ENCODE measurements around the gene PLXNB3. TPM values are rescaled to one million over a fixed set of nuclear protein-coding genes. Genes with fewer than 3 reads are reported as not detected.
A peak's percentile ranks its signal among the peaks of the same experiment; 100 is the strongest.

The PLXNB3 gene
- total RNA-seq, 2 donors from 2014 or later: 40.8 to 52.2 TPM

GRCh38 chrX:153780678-153781427 lies 16.8 kb downstream of the PLXNB3 start, which contains the start of gene SRPK3:
SRPK3 (plus strand) TSS chrX:153781041; CDS start chrX:153781087, 46 bp downstream.
- DNase-seq (ENCODE audit: low spot score): no peak
- Histone ChIP-seq H3K36me3 (peaks cover 5% of the 10 kb centered on the region), H3K9me3 (no peaks in the 10 kb centered on the region), H3K27ac (peak within 1 kb of the TSS; percentile 73 to 79), H3K27me3 (replicated peaks; ENCODE audit: insufficient read depth) (no peaks in the 10 kb centered on the region), H3K4me1 (ENCODE audit: control insufficient read depth in 1 of 2, low read depth in 2 of 2) (peaks cover 0 to 26% of the 10 kb centered on the region in 2 donors), H3K4me3 (peak within 1 kb of the TSS; percentile 62)
- no peak for TF ChIP-seq CTCF (IDR thresholded peaks at IDR 0.05)
- ATAC-seq (ENCODE audit: insufficient number of reproducible peaks, low FRiP score, low read depth): no peak

GRCh38 chrX:153781428-153782047 lies 17.5 kb downstream of the PLXNB3 start:
- DNase-seq (ENCODE audit: low spot score): no peak
- no peaks in the 10 kb centered on the region for H3K9me3 ChIP-seq
- H3K36me3 ChIP-seq: peaks cover 5% of the 10 kb centered on the region
- H3K27me3 ChIP-seq (replicated peaks; ENCODE audit: insufficient read depth): no peaks in the 10 kb centered on the region
- no peak for TF ChIP-seq CTCF (IDR thresholded peaks at IDR 0.05)
- peak overlapping the region; percentile 73 to 79 for H3K27ac ChIP-seq
- peaks cover 0 to 26% of the 10 kb centered on the region in 2 donors for H3K4me1 ChIP-seq (ENCODE audit: control insufficient read depth in 1 of 2, low read depth in 2 of 2)
- no peak for ATAC-seq (ENCODE audit: insufficient number of reproducible peaks, low FRiP score, low read depth)
- H3K4me3 ChIP-seq: peak overlapping the region; percentile 62

GRCh38 chrX:153782313-153782712 lies 18.3 kb downstream of the PLXNB3 start:
- no peak for TF ChIP-seq CTCF (IDR thresholded peaks at IDR 0.05)
- no peak overlapping the region for H3K4me3 ChIP-seq
- H3K27ac ChIP-seq: no peak overlapping the region
- ATAC-seq (ENCODE audit: insufficient number of reproducible peaks, low FRiP score, low read depth) (no peak), DNase-seq (ENCODE audit: low spot score) (no peak)
- H3K27me3 ChIP-seq (replicated peaks; ENCODE audit: insufficient read depth): no peaks in the 10 kb centered on the region
- peaks cover 0 to 26% of the 10 kb centered on the region in 2 donors for H3K4me1 ChIP-seq (ENCODE audit: control insufficient read depth in 1 of 2, low read depth in 2 of 2)
- peaks cover 5% of the 10 kb centered on the region for H3K36me3 ChIP-seq
- no peaks in the 10 kb centered on the region for H3K9me3 ChIP-seq

GRCh38 chrX:153782871-153783270 lies 18.8 kb downstream of the PLXNB3 start:
- DNase-seq (ENCODE audit: low spot score) (no peak), ATAC-seq (ENCODE audit: insufficient number of reproducible peaks, low FRiP score, low read depth) (no peak)
- no peak overlapping the region for H3K27ac ChIP-seq
- H3K4me1 ChIP-seq (ENCODE audit: control insufficient read depth in 1 of 2, low read depth in 2 of 2): peaks cover 0 to 26% of the 10 kb centered on the region in 2 donors
- no peaks in the 10 kb centered on the region for H3K27me3 ChIP-seq (replicated peaks; ENCODE audit: insufficient read depth)
- H3K4me3 ChIP-seq: no peak overlapping the region
- peaks cover 5% of the 10 kb centered on the region for H3K36me3 ChIP-seq
- no peaks in the 10 kb centered on the region for H3K9me3 ChIP-seq
- TF ChIP-seq CTCF (IDR thresholded peaks at IDR 0.05): no peak

GRCh38 chrX:153783378-153784013 lies 19.4 kb downstream of the PLXNB3 start:
- Histone ChIP-seq H3K4me3 (no peak overlapping the region), H3K36me3 (peaks cover 5% of the 10 kb centered on the region), H3K27ac (no peak overlapping the region), H3K9me3 (no peaks in the 10 kb centered on the region), H3K27me3 (replicated peaks; ENCODE audit: insufficient read depth) (no peaks in the 10 kb centered on the region), H3K4me1 (ENCODE audit: control insufficient read depth in 1 of 2, low read depth in 2 of 2) (peaks cover 0 to 26% of the 10 kb centered on the region in 2 donors)
- ATAC-seq (ENCODE audit: insufficient number of reproducible peaks, low FRiP score, low read depth) (no peak), DNase-seq (ENCODE audit: low spot score) (no peak)
- TF ChIP-seq CTCF (IDR thresholded peaks at IDR 0.05): no peak
